Activated CD4-positive, CD25-positive, alpha-beta regulatory T cell (primary cell): ENCODE data around the gene ZDHHC11.
"Not testable (repeated sequence)": the region's sequence is repeated elsewhere in the genome, so short reads cannot be mapped to it uniquely, and the experiment has no call there.

Experiments used
- DNase-seq, 4 experiments: peaks; one replicate each; lab custom pipeline; 2025; lab: John Stamatoyannopoulos, UW

Gene ZDHHC11

GRCh38 chr5:880816-881550 is 30.2 kb upstream of the ZDHHC11 start:
- no peak for DNase-seq

DNA sequence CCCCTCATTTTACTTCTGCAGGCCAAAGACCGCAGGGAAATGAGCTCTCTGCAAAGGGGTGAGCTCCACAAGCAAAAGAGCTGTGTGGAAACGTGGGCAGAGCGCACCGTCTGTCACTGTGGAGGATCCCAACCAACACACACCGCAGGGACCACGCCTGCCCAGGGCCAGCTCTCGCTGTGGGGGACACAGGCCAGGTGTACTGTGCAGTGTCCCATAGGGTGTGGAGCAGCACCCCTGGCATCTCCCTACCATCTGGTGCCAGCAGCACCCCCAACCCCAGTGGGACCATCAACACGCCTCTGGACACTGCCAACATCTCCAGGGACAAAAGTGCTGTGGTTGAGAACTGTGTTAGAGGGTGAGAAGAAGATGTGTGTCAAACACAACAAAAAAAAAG is 27.9 kb upstream of the ZDHHC11 start:
- not testable (repeated sequence) for DNase-seq

GRCh38 chr5:878125-878524 is 27.3 kb upstream of the ZDHHC11 start:
- no peak for DNase-seq

GRCh38 chr5:876398-877365 is 25.9 kb upstream of the ZDHHC11 start:
- no peak for DNase-seq

DNA sequence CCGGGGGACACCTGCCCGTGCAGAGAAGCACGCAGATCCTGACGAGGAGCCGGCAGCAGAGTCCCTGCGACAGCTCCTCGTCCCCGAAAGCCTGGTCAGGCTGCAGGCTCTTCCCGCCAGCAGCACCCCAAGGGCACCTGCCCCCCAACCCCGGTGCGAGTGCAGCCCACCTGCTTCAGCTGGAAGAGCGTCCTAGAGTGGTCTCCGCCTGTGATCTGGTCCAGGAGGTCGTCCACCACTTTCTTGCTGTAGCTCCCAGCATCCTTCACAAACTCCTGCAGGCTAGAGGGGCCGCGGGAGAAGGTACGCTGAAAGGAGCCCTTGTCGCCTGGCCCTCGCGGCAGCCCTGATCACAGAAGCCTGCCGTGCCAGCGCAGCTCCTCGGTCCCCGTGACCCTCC is 25.1 kb upstream of the ZDHHC11 start:
- no peak for DNase-seq

DNA sequence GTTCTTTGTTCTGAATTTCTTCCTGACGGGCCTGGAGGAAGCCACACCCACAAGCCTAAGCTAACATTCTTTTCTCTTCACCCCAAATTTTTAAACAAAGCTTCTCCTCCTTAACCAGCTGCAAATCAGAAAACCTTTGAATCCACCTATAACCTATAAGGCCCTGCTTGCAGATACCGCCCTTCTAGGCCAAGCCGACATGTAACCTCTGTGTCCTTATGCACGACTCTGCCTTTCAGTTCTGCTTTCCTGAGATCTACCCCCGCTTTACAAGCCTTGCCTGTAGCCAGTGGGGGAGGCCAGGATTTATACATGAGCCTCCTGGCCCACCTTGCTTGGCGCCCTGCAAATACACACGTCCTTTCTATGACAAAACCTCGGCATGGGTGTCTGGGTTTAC is 22.5 kb upstream of the ZDHHC11 start:
- no peak for DNase-seq

DNA sequence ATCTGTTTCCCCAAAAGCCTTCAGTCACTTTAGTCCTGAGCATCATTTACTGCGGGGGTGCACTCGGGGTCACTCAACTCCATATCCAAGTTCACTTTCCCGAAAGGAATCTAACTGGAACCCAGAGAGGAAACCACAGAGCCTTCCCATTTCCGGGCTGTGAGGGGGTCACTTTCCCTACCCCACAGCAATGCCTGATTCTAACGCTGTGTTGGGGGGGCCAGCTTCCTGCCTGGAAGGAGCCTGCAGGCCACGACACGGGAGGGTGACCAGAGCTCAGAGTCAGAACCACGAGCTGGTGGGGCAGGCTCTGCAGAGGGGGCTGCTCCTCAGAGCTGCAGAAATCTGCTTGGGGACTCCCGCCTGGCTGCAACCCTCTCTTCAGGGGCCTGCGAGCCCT is 21.5 kb upstream of the ZDHHC11 start:
- DNase-seq, result no peak

- DNase-seq, result no peak
Observed at GRCh38 chr5:871596-872298, 21.0 kb upstream of the ZDHHC11 start.

GRCh38 chr5:870956-871355 is 20.2 kb upstream of the ZDHHC11 start:
- DNase-seq, result no peak

- no peak for DNase-seq
Observed at GRCh38 chr5:868428-869135, 17.8 kb upstream of the ZDHHC11 start.

DNA sequence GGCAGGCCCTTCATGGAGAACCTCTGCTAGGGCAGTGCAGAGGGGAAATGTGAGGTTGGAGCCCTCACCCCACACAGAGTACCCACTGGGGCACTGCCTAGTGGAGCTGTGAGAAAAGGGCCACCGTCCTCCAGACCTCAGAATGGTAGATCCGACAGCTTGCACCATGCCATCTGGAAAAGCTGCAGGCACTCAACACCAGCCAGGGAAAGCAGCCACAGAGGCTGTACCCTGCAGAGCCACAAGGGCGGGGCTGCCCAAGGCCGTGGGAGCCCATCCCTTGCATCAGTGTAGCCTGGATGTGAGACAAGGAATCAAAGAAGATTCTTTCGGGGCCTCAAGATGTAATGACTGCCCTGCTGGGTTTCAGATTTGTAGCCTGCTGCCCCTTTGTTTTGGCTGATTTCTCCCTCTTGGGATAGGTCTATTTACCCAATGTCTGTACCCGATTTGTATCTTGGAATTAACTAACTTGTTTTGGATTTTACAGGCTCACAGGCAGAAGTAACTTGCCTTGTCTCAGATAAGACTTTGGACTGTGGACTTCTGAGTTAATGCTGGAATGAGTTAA is 16.6 kb upstream of the ZDHHC11 start:
- DNase-seq, result no peak

- DNase-seq, result no peak
Observed at GRCh38 chr5:865771-866170, 15.0 kb upstream of the ZDHHC11 start.

DNA sequence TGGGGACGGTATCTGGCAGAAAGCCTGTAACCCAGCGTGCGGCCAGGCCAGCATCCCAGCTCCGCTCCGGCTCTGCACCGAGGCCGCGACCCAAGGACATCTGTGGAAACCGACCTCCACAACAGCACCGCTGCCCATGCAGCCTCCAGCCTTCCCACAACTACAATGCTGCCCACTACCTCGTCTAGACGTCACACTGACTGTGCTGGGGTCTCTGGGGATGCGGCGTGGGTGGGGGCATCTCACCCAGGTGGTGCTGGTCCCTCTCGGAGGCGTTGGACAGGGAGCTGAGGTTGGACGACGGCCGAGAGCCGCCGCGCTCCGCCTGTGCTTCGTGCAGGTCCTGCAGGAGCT is 14.4 kb upstream of the ZDHHC11 start:
- DNase-seq, result no peak

GRCh38 chr5:864492-865167 is 13.8 kb upstream of the ZDHHC11 start:
- no peak for DNase-seq

DNA sequence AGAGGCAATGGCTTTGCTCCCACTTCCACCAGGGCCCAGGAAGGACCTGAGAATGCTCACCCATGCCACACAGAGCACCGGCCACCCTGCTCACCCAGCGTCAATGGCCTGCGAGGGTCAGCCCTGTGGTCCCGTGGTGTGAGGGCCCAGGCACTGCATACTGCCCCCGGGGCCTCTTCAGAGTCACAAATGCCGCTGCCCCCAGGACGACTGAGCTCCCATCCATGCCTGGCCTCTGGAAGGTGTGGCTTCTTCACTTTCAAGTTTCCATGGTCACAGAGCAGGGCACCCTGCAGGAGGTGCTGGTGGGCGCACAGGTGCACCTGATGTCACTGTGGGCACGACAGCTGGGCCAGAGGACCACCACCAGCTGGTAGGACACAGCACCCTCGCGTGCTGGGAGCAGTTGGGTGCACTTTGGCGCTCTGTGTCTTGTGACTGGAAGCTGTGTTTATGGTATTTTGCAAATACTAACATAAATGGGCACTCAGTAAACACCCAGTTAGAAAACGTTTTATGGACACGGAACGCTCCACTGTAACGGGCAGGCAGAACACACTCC is 12.5 kb upstream of the ZDHHC11 start:
- DNase-seq, result no peak

GRCh38 chr5:862367-863243 is 11.8 kb upstream of the ZDHHC11 start:
- DNase-seq, result no peak

DNA sequence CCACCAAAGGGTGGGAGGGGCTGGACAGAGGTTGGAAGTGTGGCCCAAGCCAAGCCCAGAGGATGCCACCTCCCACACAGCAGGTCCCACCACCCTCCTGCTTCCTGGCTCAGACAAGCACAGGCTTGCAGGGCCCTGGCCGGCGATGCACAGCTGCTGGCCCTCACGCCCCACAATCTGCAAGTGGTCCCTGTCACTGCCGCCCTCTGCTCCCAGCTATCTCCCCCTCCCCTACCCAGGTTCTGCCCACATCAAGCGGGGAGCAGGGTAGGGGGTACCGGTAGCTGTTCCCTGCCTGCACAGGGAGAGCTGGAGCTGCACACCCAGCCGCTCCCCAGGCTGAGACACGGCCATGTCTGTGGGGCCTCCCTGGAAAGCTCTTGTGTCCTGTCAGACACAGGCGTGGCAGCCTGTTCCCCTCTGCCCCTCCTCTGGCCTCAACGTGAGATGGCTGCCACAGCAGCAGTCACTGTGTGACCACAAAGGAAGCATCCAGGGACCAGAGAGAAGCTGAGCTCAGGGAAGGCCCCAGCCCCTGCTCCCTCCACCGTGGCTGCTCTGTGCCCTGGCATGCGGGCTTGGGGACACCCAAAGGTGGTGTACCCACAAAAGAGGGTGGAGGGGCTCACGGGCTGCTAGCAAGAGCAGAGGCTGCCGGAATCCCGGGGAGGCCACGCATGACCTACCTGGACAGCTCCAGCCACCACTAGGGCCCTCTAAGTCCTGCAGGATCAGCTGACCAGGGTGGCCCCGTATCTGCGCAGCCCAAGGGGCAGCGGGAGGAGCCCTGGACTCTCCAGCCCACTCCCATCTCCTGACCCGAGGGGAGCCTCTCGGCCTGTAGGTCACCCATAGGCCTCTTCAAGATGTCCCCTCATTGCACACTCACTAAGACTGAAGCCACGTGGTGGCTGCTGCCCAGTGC is 10.9 kb upstream of the ZDHHC11 start:
- no peak for DNase-seq

GRCh38 chr5:860506-861150 is 9.8 kb upstream of the ZDHHC11 start:
- DNase-seq, result no peak
